Stimulated activated CD4-positive, alpha-beta T cell treated with anti-CD3 and anti-CD28 coated beads, Interleukin-12 subunit alpha, Interleukin-12 subunit beta, amount 100 ng/mL, for 48 hours (primary cell): ENCODE results near the gene FAM47E.

ENCODE experiments used
- DNase-seq, 3 donors: peaks; one replicate each; pipeline ENCODE4 v3.0.0-alpha.2; 2020; ENCODE audit warnings: low read depth in 2 of 3, low spot score in 1 of 3

The FAM47E gene

DNA sequence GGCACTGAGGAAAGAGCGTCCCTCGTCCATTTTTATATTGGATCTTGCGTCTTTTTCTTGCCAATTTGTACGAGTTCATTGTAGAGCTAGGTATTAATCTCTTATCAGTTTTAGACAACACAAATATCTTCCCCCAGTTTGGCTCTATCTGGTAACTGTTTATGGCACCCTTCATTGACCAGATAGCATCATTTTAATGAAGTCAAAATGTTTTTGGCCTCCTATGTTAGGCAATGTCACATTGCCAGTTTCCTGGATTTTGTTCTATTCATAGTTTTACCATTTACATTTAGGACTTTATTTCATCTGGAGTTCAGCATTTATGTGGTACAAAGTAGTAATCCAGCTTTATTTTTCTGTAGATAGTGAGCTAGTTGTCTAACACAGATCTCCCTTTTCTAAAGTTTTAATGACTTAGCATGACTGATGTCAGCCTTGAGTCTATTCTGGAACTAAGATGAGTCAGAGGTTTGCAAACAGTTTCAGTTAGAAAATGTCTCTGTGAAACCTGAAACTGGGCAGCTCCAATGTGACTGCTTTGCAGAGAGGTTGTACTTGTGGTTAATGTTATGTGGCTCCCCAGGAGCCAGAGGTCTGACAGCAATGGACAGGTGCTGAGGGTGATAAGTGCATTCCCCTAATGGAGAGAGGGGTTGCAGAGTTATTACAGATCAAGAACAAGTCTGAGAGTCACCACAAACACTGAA, 49.7 kb downstream of the FAM47E start:
- DNase-seq: peak in 2 of 3 donors; percentile 26 to 28

- no peak for DNase-seq
Observed at GRCh38 chr4:76301775-76302162, 50.2 kb downstream of the FAM47E start.

- no peak for DNase-seq
Observed at GRCh38 chr4:76302826-76303438, 51.4 kb downstream of the FAM47E start.

DNA sequence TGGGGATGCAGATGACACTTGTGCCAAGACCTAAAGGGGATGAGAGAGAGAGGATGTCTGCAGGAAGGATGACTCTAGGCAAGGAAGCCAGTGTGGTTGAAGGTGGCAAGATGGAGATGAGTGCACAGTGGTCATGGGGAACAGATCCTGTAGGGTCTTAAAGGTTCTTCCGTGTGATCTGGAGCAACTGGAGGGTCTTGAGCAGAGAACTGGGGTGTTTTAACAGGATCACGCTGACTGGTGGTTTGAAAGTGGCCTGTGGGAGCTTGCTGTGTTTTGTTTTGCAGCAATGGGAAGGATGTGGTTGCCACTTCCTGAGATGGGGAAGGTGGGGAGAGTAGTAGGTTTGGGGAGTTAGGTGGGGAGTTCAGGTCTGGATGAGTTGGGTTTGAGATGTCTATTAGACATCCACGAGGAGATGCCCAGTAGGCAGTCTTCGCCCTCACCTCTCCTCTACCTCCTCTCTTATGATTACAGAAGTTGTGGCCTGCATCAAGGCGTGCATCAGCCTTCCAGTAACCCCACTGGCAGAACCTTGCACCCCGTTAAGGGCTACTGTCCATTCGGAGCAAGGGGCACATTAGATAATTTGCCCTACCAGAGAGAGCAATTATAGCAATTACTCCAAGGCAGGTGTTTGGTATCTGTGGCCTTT, 53.6 kb downstream of the FAM47E start:
- DNase-seq: peak in 1 of 3 donors; percentile 5

GRCh38 chr4:76305971-76306881, 54.7 kb downstream of the FAM47E start, which contains the start of gene STBD1:
Gene STBD1 (plus strand): TSS chr4:76306733. CDS start chr4:76306770, 37 bp downstream.
- peak in 2 of 3 donors; percentile 9 to 11 for DNase-seq

GRCh38 chr4:76306882-76307659, 55.5 kb downstream of the FAM47E start:
- peak in 2 of 3 donors; percentile 3 to 15 for DNase-seq

- no peak for DNase-seq
Observed at GRCh38 chr4:76307660-76308014, 56.1 kb downstream of the FAM47E start.

DNA sequence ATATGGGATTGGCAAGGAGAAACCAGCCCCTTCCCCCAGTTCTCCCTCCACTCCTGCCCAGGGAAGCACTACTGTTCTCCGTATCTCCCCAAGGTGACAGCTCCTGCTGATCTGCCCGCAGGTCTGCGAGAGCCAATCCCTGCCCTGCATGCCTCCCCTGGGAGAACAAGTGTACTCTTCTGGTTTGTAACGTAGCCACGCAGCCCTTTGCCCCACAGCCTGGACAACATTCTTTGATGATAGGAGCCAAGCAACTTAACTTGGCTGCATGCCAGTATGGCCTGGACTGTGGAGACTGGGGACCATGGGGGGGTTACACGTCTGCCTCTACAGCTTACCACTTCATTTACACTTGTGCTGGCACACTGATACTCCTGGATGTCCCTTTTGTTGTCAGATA, 57.0 kb downstream of the FAM47E start:
- DNase-seq: no peak

DNA sequence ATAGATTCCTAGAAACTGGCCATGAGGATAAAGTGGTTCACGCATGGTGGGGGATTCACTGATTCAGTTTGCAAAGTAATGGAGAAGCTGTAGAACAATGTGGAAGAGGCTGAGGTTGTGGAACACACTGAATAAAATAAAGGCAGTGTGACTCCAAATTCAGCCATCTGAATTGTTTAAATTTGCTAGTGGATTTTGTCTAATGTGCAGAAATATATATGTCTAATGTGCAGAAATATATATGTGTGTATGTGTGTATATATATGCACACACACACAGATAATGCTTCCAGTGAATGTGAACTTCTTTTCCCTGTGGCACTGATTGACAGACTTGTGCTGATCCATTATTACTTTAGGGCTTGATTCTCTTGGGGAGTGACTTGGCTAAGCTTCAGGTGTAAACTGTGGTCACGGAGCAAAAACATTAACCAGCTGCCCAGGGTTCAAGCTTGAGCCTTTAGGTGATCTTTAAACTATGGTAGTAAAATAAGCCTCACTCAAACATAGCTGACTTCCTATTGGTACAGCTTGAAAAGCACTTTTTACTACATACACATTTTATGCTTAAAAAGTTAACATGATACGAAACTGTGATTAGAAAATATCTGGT, 58.5 kb downstream of the FAM47E start:
- no peak for DNase-seq

- DNase-seq: no peak
Observed at GRCh38 chr4:76310683-76311082, 59.2 kb downstream of the FAM47E start.

GRCh38 chr4:76311896-76312331, 60.4 kb downstream of the FAM47E start:
- DNase-seq: no peak

DNA sequence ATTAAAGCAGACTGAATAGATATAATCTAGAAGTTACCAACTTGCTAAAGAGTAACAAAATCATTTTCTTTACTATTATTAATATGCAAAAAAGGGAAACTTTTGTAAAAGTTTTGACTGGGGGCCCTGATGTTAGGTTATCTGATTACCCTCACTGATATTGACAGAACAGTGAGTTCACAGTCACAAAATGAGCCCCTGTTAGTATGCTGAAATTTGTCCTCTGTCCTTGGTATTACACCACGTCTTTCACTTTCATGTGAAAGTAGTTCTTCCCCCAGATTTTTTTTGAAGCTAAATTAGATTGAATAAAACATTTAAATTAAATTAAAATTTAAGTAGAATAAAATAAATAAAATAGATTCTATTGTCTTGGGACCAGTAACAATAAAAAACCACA, 60.9 kb downstream of the FAM47E start:
- DNase-seq: no peak

DNA sequence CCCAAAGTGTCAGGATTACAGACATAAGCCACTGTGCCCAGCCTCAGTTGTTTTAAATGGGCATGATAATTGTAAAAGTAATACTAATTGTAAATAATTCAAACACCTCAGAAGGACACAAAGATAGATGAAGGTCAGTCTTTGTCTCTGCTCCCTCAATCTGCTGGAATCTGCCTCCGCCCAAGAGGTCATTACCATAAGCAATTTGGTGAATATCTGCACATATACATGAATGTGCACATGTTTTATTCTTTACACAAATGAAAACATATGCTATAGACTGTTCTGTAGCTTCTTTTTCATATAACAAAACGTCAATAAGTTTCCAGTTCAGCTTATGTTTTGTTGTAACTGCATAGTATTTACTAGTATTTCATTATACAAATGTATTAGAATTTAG, 62.0 kb downstream of the FAM47E start:
- no peak for DNase-seq

DNA sequence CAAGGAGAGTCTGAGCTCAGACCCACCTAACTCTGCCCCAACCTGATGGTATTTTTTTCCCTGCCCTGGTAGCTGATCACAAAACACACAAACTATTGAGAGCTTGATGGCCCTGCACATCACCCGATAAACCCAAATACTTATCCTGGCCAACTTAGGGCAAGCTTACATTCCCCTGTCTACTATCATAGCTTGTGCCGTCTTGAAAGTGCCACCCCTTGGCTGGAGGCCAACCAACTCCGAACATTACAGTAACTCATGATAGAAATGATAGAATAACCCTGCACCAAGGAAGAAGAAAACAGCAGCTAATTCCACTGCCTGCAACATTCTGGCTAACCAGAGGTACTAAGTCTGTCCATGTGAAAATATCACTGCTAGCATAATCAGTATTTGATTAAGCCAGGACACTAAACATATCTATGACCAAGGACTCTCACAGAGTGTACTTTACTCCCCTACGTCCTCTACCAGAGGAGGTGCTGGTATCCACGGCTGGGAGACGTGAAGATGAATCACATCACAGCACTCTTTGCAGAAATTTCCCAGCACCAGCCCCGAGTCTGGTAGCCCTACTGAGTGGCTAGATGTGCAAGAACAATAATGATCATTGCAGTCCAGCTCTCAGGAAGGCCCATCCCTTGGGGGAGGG, 63.9 kb downstream of the FAM47E start:
- no peak for DNase-seq

GRCh38 chr4:76316131-76316530, 64.6 kb downstream of the FAM47E start:
- no peak for DNase-seq

DNA sequence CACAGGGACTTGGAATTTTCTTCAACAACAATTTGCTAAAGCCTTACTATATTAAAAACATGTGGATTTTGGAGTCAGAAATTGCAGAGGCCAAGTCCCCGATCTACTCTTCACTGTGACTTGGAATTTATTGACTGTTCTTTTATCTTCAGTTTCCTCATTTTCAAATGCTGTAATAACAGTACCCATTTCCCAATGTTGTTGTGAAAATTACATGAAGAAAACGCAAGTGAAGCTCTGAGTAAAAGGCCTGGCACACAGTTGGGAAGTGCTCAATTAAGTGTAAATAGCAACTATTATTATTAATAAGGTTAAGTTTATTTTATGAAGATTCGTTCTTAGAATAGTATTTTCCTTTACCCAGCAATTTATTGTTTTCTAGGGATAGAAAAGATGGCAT, 70.7 kb downstream of the FAM47E start:
- no peak for DNase-seq

DNA sequence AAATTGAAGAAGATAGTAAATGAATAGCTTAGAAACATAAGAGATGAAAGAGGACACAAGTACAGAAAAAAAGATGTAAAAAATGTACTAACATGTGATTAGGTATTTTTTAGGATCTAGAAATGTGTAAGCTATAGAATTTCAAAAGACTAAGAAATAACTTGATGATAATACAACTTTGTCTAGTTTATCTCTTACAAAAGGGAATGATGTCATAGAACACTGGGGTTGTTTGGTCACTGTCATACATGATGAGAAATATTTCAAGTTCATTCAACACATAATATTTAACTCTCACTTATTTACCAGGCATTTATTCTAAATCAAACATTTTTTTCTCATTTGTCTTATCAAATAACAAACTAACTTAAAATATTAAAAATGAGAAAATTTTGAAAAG, 73.6 kb downstream of the FAM47E start:
- DNase-seq: no peak

DNA sequence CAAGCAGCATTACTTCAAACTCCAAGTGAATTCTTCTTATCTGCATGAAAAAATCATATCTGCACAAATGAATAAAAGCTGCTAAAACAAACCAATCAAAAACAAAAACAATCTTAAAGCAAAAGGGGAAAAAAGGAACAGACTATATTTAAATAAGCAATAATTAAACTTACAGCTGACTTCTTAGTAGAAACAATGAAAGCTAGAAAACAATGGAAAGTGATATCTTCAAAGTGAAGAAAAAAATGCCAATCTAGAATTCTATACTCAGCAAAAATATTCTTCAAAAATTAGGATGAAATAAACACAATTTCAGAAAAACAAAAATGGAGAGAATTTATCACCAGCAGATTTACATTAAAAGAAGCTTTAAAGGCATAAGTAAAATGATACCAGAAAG, 75.0 kb downstream of the FAM47E start:
- no peak for DNase-seq
